Keratinocyte (primary cell): ENCODE results near the gene ITGB2. TPM values are rescaled to one million over a fixed set of nuclear protein-coding genes. Genes with fewer than 3 reads are reported as not detected.

Experiments
- DNase-seq: peaks from one replicate; pipeline ENCODE4 v3.0.0-alpha.2; 2011; ENCODE audit warnings: low read depth, missing footprints, low spot score
- FAIRE-seq: peaks from 2 replicates; lab custom pipeline; 2011; peaks lifted over from hg19 to GRCh38; lab: Jason Lieb, UNC
- H2AFZ ChIP-seq: 2 replicates; pipeline ENCODE4 v1.6.0; 2012; ENCODE audit warnings: low read length, control low read depth, inconsistent platforms; ENCODE audit not compliant: control insufficient read depth
- H3K27ac ChIP-seq: 2 replicates; pipeline ENCODE4 v1.5.1; 2011; ENCODE audit warnings: low read length; ENCODE audit not compliant: control insufficient read depth, insufficient read depth
- H3K27me3 ChIP-seq: 3 replicates; pipeline ENCODE4 v1.6.0; 2011; ENCODE audit warnings: low read length; ENCODE audit not compliant: control insufficient read depth, insufficient read depth; ENCODE audit errors: extremely low read depth
- H3K36me3 ChIP-seq, 2 experiments: 2 replicates in 1 of 2; 3 replicates in 1 of 2; pipeline ENCODE4 v1.5.1; 2011; ENCODE audit warnings: low read length in 2 of 2, mild to moderate bottlenecking in 1 of 2; ENCODE audit not compliant: control insufficient read depth in 2 of 2, insufficient read depth in 2 of 2; ENCODE audit errors: extremely low read depth in 1 of 2
- H3K4me1 ChIP-seq: 3 replicates; pipeline ENCODE4 v1.5.1; 2011; ENCODE audit warnings: low read length; ENCODE audit not compliant: control insufficient read depth, insufficient read depth; ENCODE audit errors: extremely low read depth
- H3K4me2 ChIP-seq: 3 replicates; pipeline ENCODE4 v1.6.0; 2011; ENCODE audit warnings: low read depth, low read length; ENCODE audit not compliant: control insufficient read depth, insufficient read depth; ENCODE audit errors: extremely low read depth
- H3K4me3 ChIP-seq, 3 experiments: fragments of 200-600 bp in 1 of 3; sonication (generic) in 1 of 3; 2 replicates in 2 of 3; 3 replicates in 1 of 3; pipeline ENCODE4 v1.5.1; 2011 to 2016; ENCODE audit warnings: low read length in 3 of 3, mild to moderate bottlenecking in 3 of 3, control low read depth in 2 of 3, inconsistent platforms in 1 of 3, low read depth in 1 of 3, mixed read lengths in 1 of 3, mixed run types in 1 of 3, moderate library complexity in 1 of 3; ENCODE audit not compliant: control insufficient read depth in 2 of 3, insufficient read depth in 2 of 3; ENCODE audit errors: extremely low read depth in 1 of 3
- H3K79me2 ChIP-seq: 2 replicates; pipeline ENCODE4 v1.6.0; 2012; ENCODE audit warnings: low read length; ENCODE audit not compliant: control insufficient read depth, insufficient read depth
- H3K9ac ChIP-seq: 3 replicates; pipeline ENCODE4 v1.6.0; 2011; ENCODE audit warnings: low read length; ENCODE audit not compliant: control insufficient read depth, insufficient read depth; ENCODE audit errors: extremely low read depth
- H3K9me1 ChIP-seq: 3 replicates; pipeline ENCODE4 v1.6.0; 2011; ENCODE audit warnings: low read length; ENCODE audit not compliant: control insufficient read depth, insufficient read depth; ENCODE audit errors: extremely low read depth
- H3K9me3 ChIP-seq: 2 replicates; pipeline ENCODE4 v1.5.1; 2012; ENCODE audit warnings: low read depth, low read length; ENCODE audit not compliant: control insufficient read depth
- H4K20me1 ChIP-seq: 3 replicates; pipeline ENCODE4 v1.6.0; 2011; ENCODE audit warnings: low read length; ENCODE audit not compliant: control insufficient read depth, insufficient read depth; ENCODE audit errors: extremely low read depth
- EZH2 ChIP-seq: IDR thresholded peaks from one replicate; pipeline ENCODE4 v1.6.1; 2012; ENCODE audit warnings: inconsistent platforms, mild to moderate bottlenecking, low read length, moderate library complexity
- dilution Hi-C: fragments of 300-500 bp; cut with MboI; formaldehyde crosslinking; loops from one replicate; pipeline ENCODE4 v1.7.0; 2020; ENCODE audit warnings: low sequenced_read_pairs; ENCODE audit not compliant: extremely low pct_ligation_motif_present
- polyA plus RNA-seq, 5 experiments: library from polyadenylated mRNA; depleted of rRNA in 3 of 5; stranded (reverse) in 3 of 5; stranded (forward) in 1 of 5; unstranded in 1 of 5; fragments of >200 nt; gene quantifications; 1 replicate in 1 of 5; 2 replicates in 3 of 5; 3 replicates in 1 of 5; pipeline versions ENCODE4 v1.2.1 to v1.2.3, GENCODE V29; 2011 to 2012; ENCODE audit warnings: missing spikeins in 2 of 5, low read depth in 1 of 5, low replicate concordance in 1 of 5
- TF ChIP-seq, protein P1 (sequence below), 3 experiments: IDR thresholded peaks in 1 of 3; conservative IDR thresholded peaks in 1 of 3; optimal IDR thresholded peaks in 1 of 3; 2 replicates in 2 of 3; 3 replicates in 1 of 3; pipeline versions ENCODE3 to v1.5.1; 2011; ENCODE audit warnings: low read length in 3 of 3, mild to moderate bottlenecking in 3 of 3, moderate library complexity in 2 of 3, control low read depth in 1 of 3, inconsistent platforms in 1 of 3; ENCODE audit not compliant: insufficient read depth in 2 of 3; ENCODE audit errors: extremely low read depth in 1 of 3

The ITGB2 gene
- polyA plus RNA-seq, 1 donor (not counting 4 experiments of a cell fraction or from before 2014, with no cell fraction given): 0.55 TPM

DNA sequence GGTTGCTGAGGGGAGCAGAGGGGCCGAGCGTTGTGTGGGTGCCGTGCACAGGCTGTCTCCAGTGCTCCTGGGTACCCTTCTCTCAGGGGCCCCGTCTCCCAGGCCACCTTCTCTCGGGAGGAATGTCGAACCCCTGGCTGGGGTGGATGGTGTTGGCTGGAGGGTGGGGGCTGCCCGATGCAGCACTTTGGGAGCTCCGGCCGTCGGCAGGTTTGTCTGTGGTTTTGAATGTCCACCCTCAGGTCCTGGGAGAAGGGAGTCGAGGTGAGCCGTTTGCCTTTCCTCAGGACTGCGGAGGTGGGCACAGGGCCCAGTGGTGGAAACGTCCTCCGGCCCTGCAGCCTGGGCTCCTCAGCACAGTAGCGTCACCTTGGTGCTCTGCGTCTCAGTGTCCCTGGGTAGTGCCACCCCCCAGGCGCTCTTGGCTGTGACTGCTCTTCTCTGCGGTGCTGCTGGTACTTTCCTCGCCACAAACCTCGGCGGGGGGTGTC lies 33.6 kb upstream of the ITGB2 start:
- Histone ChIP-seq H3K36me3 (peaks cover 24 to 34% of the 10 kb centered on the region in 2 experiments), H3K27me3 (no peaks in the 10 kb centered on the region), H4K20me1 (peaks cover 7% of the 10 kb centered on the region), H3K4me3 (no peak overlapping the region), H2AFZ (no peak overlapping the region), H3K9me3 (no peaks in the 10 kb centered on the region), H3K27ac (no peak overlapping the region), H3K9ac (no peak overlapping the region), H3K9me1 (no peaks in the 10 kb centered on the region), H3K79me2 (peaks cover 70% of the 10 kb centered on the region), H3K4me2 (no peak overlapping the region), H3K4me1 (no peaks in the 10 kb centered on the region)
- no peak for TF ChIP-seq EZH2
- TF ChIP-seq, protein P1, sequence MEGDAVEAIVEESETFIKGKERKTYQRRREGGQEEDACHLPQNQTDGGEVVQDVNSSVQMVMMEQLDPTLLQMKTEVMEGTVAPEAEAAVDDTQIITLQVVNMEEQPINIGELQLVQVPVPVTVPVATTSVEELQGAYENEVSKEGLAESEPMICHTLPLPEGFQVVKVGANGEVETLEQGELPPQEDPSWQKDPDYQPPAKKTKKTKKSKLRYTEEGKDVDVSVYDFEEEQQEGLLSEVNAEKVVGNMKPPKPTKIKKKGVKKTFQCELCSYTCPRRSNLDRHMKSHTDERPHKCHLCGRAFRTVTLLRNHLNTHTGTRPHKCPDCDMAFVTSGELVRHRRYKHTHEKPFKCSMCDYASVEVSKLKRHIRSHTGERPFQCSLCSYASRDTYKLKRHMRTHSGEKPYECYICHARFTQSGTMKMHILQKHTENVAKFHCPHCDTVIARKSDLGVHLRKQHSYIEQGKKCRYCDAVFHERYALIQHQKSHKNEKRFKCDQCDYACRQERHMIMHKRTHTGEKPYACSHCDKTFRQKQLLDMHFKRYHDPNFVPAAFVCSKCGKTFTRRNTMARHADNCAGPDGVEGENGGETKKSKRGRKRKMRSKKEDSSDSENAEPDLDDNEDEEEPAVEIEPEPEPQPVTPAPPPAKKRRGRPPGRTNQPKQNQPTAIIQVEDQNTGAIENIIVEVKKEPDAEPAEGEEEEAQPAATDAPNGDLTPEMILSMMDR (optimal IDR thresholded peaks at IDR 0.05 in 1 of 3, IDR thresholded peaks at IDR 0.05 in 1 of 3, conservative IDR thresholded peaks at IDR 0.05 in 1 of 3; ENCODE audit: extremely low read depth in 1 of 3, insufficient read depth in 2 of 3, low read length in 3 of 3): no peak
- dilution Hi-C loops: no loop called here
- DNase-seq (no peak), FAIRE-seq (no peak)

- TF ChIP-seq, protein P1 (optimal IDR thresholded peaks at IDR 0.05 in 1 of 3, IDR thresholded peaks at IDR 0.05 in 1 of 3, conservative IDR thresholded peaks at IDR 0.05 in 1 of 3; ENCODE audit: extremely low read depth in 1 of 3, insufficient read depth in 2 of 3, low read length in 3 of 3): no peak
- TF ChIP-seq EZH2: no peak
- Histone ChIP-seq H3K36me3 (peaks cover 22 to 31% of the 10 kb centered on the region in 2 experiments), H3K4me3 (no peak overlapping the region), H4K20me1 (peaks cover 7% of the 10 kb centered on the region), H3K9ac (no peak overlapping the region), H3K4me1 (no peaks in the 10 kb centered on the region), H2AFZ (no peak overlapping the region), H3K79me2 (peaks cover 77% of the 10 kb centered on the region), H3K27ac (no peak overlapping the region), H3K27me3 (no peaks in the 10 kb centered on the region), H3K9me3 (no peaks in the 10 kb centered on the region), H3K9me1 (no peaks in the 10 kb centered on the region), H3K4me2 (no peak overlapping the region)
- no peak for DNase-seq
- dilution Hi-C loops: no loop called here
- no peak for FAIRE-seq
Observed at GRCh38 chr21:44953628-44954021, 32.9 kb upstream of the ITGB2 start.
